ENCODE results near the gene FBXL20. TPM values are rescaled to one million over a fixed set of nuclear protein-coding genes. Genes with fewer than 3 reads are reported as not detected.
"Not testable (repeated sequence)": the region's sequence is repeated elsewhere in the genome, so short reads cannot be mapped to it uniquely, and the experiment has no call there.

Gene FBXL20, protein sequence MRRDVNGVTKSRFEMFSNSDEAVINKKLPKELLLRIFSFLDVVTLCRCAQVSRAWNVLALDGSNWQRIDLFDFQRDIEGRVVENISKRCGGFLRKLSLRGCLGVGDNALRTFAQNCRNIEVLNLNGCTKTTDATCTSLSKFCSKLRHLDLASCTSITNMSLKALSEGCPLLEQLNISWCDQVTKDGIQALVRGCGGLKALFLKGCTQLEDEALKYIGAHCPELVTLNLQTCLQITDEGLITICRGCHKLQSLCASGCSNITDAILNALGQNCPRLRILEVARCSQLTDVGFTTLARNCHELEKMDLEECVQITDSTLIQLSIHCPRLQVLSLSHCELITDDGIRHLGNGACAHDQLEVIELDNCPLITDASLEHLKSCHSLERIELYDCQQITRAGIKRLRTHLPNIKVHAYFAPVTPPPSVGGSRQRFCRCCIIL
- total RNA-seq (10 to 100 TPM; 35.3 to 38.5 TPM), polyA plus RNA-seq (1 to 10 TPM; 1.5 to 4.1 TPM)

DNA sequence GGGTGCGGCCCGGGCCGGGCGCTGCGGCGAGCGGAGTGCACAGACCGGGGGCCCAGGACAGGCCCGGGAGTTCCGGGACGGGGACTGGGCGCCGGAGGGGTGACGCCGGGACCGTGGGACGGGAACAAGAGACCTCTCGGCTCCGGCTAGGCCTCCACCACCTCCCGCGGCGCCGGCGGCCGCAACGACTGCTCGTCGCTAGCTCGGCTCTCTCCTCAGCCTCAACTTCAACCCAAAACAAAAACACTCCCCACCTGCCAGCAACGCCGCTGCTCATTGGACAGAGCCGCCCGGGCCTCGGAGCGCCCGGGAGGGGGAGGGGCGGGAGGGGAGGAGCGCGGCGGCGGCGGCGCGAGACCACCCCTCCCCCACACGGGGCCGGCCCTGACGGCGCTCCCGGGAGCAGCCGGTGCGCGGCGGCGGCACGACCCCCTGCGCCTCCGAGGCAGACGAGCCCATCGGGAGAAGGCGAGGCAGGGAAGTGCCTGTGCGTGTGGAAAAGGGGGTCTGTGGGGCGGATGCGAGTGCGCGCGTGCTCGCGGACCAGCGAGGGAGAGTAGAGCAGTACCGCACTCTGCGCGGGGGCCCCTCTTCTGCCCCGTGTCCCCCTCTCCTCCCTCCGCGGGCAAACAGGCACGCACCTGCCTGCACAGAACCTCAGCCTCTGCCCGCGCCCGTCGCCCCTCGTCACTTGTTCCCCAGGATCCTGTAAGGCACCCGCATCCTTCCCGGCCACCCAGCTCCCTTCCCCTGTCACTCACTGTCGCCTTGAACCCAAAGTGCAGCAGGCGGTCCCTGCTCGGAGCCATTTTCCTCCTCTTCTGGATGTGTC, at the start of gene FBXL20:
Gene FBXL20 (minus strand): TSS at position 215 of the 832 bp plus-strand sequence. CDS start 224 bp downstream, outside the sequence.
- CTCF ChIA-PET (ENCODE audit: partially characterized antibody) = interaction anchor here (1.1 kb wide), 1 partner anchor 195 kb away, joined by 3 read pairs; no protein-coding TSS in a partner anchor
- peaks cover 0 to 2% of the 10 kb centered on the region in 2 donors for H3K27me3 Mint-ChIP-seq

DNA sequence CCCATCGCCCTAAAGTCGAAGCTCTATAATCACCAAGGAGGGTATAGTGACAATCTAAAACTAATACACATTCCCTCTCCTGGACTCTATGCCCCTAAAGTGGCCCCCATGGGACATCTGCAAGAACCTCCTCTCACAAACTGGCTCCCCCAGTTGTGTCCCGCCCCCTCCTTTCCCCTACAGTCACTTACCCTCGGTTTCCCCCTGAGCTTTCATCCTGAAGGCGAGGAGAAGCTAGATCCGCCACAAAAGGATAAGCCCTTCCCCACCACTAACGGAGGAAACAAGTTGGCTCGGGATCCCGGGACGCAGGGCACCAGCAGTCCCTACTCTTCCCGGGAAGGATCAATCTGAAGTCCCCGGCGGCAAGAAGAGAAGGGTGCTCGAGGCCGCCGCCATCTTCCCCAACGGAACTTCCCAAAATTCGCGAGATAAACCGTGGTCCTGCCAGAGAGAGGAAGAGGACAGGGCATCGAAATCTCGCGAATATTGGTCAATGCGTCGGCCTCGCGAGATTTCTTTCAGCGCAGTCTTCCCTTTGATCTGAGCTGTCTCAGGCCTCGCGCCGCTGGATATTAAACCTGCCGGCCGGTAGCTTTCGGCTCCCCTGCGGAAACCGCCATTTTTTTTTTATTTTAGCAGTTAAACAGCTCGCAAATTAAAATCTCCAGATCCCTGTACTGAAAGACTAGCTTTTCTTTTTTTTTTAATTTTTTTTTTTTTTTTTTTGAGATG, 49.6 kb upstream of the FBXL20 start, which contains the start of gene MED1:
Gene MED1 (minus strand): TSS at position 417 of the 735 bp plus-strand sequence. CDS start 201 bp downstream, at position 216.
- ChIA-PET POLR2A (ENCODE audit: partially characterized antibody) (interaction anchor here (0.6 to 3.8 kb wide), 8 partner anchors 11 to 50 kb away, joined by 3 to 167 read pairs (median 5); partner anchors contain the start of genes CDK12 and FBXL20), CTCF (ENCODE audit: partially characterized antibody) (interaction anchor here (0.8 to 1.7 kb wide), 4 partner anchors 11 to 207 kb away, joined by 3 to 14 read pairs (median 4); partner anchors contain the start of gene CDK12)
- peak within 1 kb of the TSS; percentile 97 to 99 (median 99) for H3K27ac Mint-ChIP-seq
- H3K4me3 Mint-ChIP-seq = peak within 1 kb of the TSS; percentile 93 to 97 (median 96)
- peaks cover 29% of the 10 kb centered on the region for H3K4me1 ChIP-seq (ENCODE audit: insufficient read depth, low read length)
- no peaks in the 10 kb centered on the region for H3K9me3 Mint-ChIP-seq
- H3K36me3 Mint-ChIP-seq = peaks cover 5 to 24% of the 10 kb centered on the region in 2 donors
- H3K36me3 ChIP-seq (ENCODE audit: insufficient read depth, low read length) = no peaks in the 10 kb centered on the region
- H3K27ac ChIP-seq (ENCODE audit: low read depth, low read length) = peak within 1 kb of the TSS; percentile 83
- intact Hi-C loops (cut with micrococcal nuclease) = loop anchor here (1.0 kb wide), 2 partner anchors 10 to 49 kb away; partner anchors contain the start of gene CDK12
- no peaks in the 10 kb centered on the region for H3K27me3 ChIP-seq (ENCODE audit: insufficient read depth, low read length)
- peaks cover 12 to 32% (median 22%) of the 10 kb centered on the region in 4 donors for H3K4me1 Mint-ChIP-seq
- no peaks in the 10 kb centered on the region for H3K9me3 ChIP-seq (ENCODE audit: control insufficient read depth in 1 of 2, low read length in 2 of 2)
- peak within 1 kb of the TSS; percentile 94 for H3K4me3 ChIP-seq (ENCODE audit: low read length in 2 of 2)
- peak; percentile 92 to 96 (median 94) for DNase-seq
- no peaks in the 10 kb centered on the region for H3K27me3 Mint-ChIP-seq

More for the DNA sequence above, at the start of gene FBXL20:
- H3K4me3 Mint-ChIP-seq = peak within 1 kb of the TSS; percentile 93 to 99 (median 97)
- Histone ChIP-seq H3K9me3 (ENCODE audit: control insufficient read depth in 1 of 2, low read length in 2 of 2) (no peaks in the 10 kb centered on the region), H3K27ac (ENCODE audit: low read depth, low read length) (peak within 1 kb of the TSS; percentile 85), H3K4me3 (ENCODE audit: low read length in 2 of 2) (peak within 1 kb of the TSS; percentile 87 to 89), H3K4me1 (ENCODE audit: insufficient read depth, low read length) (peaks cover 17% of the 10 kb centered on the region), H3K27me3 (ENCODE audit: insufficient read depth, low read length) (no peaks in the 10 kb centered on the region), H3K36me3 (ENCODE audit: insufficient read depth, low read length) (no peaks in the 10 kb centered on the region)
- H3K27ac Mint-ChIP-seq = peak within 1 kb of the TSS; percentile 97 to 99 (median 98)
- peaks cover 28 to 54% (median 41%) of the 10 kb centered on the region in 4 donors for H3K4me1 Mint-ChIP-seq
- intact Hi-C loops (cut with micrococcal nuclease) = loop anchor here (1.0 kb wide), 2 partner anchors 50 to 60 kb away; partner anchors contain the start of genes CDK12 and MED1
- no peaks in the 10 kb centered on the region for H3K9me3 Mint-ChIP-seq
- DNase-seq = peak; percentile 90 to 95 (median 92)
- peaks cover 0 to 17% of the 10 kb centered on the region in 2 donors for H3K36me3 Mint-ChIP-seq
- POLR2A ChIA-PET (ENCODE audit: partially characterized antibody) = interaction anchor here (0.6 to 4.3 kb wide), 10 partner anchors 8 to 351 kb away, joined by 3 to 52 read pairs (median 4); partner anchors contain the start of genes CDK12, MED1 and RPL19

DNA sequence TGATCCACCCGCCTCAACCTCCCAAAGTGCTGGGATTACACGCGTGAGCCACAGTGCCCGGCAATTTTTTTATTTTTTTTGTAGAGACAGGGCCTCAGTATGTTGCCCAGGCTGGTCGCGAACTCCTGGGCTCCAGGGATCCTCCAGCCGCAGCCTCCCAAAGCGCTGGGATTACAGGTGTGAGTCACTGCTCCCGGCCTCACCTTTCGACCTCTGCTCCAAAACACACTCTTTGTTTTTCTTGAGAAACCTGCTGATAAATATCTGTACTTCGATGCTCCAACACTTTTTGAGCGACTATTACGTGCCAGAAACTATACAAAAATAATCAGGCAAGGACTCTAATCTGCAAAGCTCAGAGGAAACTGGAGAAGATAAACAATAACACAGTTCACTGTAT, 48.6 kb upstream of the FBXL20 start:
- Histone ChIP-seq H3K4me3 (ENCODE audit: low read length in 2 of 2) (peak overlapping the region in 1 of 2 donors; percentile 94), H3K4me1 (ENCODE audit: insufficient read depth, low read length) (peaks cover 29% of the 10 kb centered on the region), H3K9me3 (ENCODE audit: control insufficient read depth in 1 of 2, low read length in 2 of 2) (no peaks in the 10 kb centered on the region), H3K27ac (ENCODE audit: low read depth, low read length) (peak overlapping the region; percentile 83), H3K27me3 (ENCODE audit: insufficient read depth, low read length) (no peaks in the 10 kb centered on the region), H3K36me3 (ENCODE audit: insufficient read depth, low read length) (peaks cover under 1% of the 10 kb centered on the region)
- no peaks in the 10 kb centered on the region for H3K9me3 Mint-ChIP-seq
- intact Hi-C loops (cut with micrococcal nuclease) = no loop called here
- H3K36me3 Mint-ChIP-seq = peaks cover 5 to 26% of the 10 kb centered on the region in 2 donors
- H3K27ac Mint-ChIP-seq = peak overlapping the region in 6 of 7 donors; percentile 64 to 99 (median 98)
- peaks cover 12 to 32% (median 22%) of the 10 kb centered on the region in 4 donors for H3K4me1 Mint-ChIP-seq
- H3K27me3 Mint-ChIP-seq = no peaks in the 10 kb centered on the region
- no peak for DNase-seq
- H3K4me3 Mint-ChIP-seq = peak overlapping the region; percentile 11 to 97 (median 94)
- POLR2A ChIA-PET (ENCODE audit: partially characterized antibody) = interaction anchor here (1.2 to 3.8 kb wide), 3 partner anchors 12 to 31 kb away, joined by 3 to 167 read pairs (median 5); partner anchors contain the start of gene CDK12
- CTCF ChIA-PET (ENCODE audit: partially characterized antibody) = no interaction called here

DNA sequence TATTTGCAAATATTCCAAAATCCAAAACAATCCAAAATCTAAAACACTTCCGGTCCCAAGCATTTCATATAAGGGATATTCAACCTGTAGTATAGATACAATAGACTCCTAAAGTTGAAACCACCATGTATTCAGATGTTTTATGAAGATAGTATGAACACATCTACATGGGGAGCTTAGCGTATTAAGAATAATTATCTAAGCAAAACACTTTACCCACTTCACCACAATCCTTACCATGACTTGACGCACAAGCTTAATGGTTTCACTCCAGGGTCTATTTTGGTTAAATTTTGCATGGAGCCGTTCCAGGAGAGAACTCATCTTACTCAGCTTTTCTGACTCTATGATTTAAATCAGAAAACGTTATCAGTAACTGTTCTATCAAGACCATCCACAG, 46.1 kb upstream of the FBXL20 start:
- Mint-ChIP-seq H3K36me3 (peaks cover 16 to 43% of the 10 kb centered on the region in 2 donors), H3K9me3 (no peaks in the 10 kb centered on the region), H3K4me3 (no peak overlapping the region), H3K27me3 (no peaks in the 10 kb centered on the region), H3K27ac (no peak overlapping the region), H3K4me1 (peaks cover 16 to 38% (median 26%) of the 10 kb centered on the region in 4 donors)
- ChIA-PET POLR2A (ENCODE audit: partially characterized antibody) (interaction anchor here (0.7 kb wide), 1 partner anchor 13 kb away, joined by 4 read pairs; the partner anchor contains the start of gene CDK12), CTCF (ENCODE audit: partially characterized antibody) (no interaction called here)
- H3K27ac ChIP-seq (ENCODE audit: low read depth, low read length) = no peak overlapping the region
- H3K27me3 ChIP-seq (ENCODE audit: insufficient read depth, low read length) = no peaks in the 10 kb centered on the region
- H3K4me3 ChIP-seq (ENCODE audit: low read length in 2 of 2) = no peak overlapping the region
- peaks cover 28% of the 10 kb centered on the region for H3K4me1 ChIP-seq (ENCODE audit: insufficient read depth, low read length)
- H3K9me3 ChIP-seq (ENCODE audit: control insufficient read depth in 1 of 2, low read length in 2 of 2) = no peaks in the 10 kb centered on the region
- intact Hi-C loops (cut with micrococcal nuclease) = no loop called here
- no peak for DNase-seq
- H3K36me3 ChIP-seq (ENCODE audit: insufficient read depth, low read length) = peaks cover 5% of the 10 kb centered on the region

DNA sequence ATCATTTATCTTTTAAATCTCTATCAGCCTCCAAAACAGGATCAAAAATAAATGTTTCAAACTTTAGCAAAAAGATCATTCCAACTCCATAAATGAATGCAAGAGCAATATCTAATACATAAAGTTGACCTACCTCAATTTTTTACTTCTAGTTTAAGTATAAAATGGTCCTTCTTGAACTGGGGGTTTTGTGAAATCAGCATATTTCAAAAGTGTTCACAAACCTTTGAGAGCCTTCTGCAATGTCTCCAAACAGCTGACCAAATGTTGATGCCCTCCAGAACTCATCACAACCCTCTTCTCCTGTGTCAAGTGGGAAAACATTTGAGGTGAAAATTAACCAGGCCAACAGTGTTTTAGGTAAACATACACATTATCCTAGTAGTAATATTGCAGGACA, 41.9 kb upstream of the FBXL20 start:
- no peaks in the 10 kb centered on the region for H3K9me3 ChIP-seq (ENCODE audit: control insufficient read depth in 1 of 2, low read length in 2 of 2)
- H3K4me1 Mint-ChIP-seq = peaks cover 6 to 19% (median 10%) of the 10 kb centered on the region in 4 donors
- H3K36me3 Mint-ChIP-seq = peaks cover 43 to 67% of the 10 kb centered on the region in 2 donors
- no peak for DNase-seq
- POLR2A ChIA-PET (ENCODE audit: partially characterized antibody) = no interaction called here
- H3K9me3 Mint-ChIP-seq = no peaks in the 10 kb centered on the region
- H3K4me3 ChIP-seq (ENCODE audit: low read length in 2 of 2) = no peak overlapping the region
- H3K27ac ChIP-seq (ENCODE audit: low read depth, low read length) = no peak overlapping the region
- no peaks in the 10 kb centered on the region for H3K27me3 ChIP-seq (ENCODE audit: insufficient read depth, low read length)
- H3K27ac Mint-ChIP-seq = no peak overlapping the region
- peaks cover 4% of the 10 kb centered on the region for H3K4me1 ChIP-seq (ENCODE audit: insufficient read depth, low read length)
- H3K4me3 Mint-ChIP-seq = no peak overlapping the region
- H3K27me3 Mint-ChIP-seq = no peaks in the 10 kb centered on the region
- intact Hi-C loops (cut with micrococcal nuclease) = no loop called here
- peaks cover 32% of the 10 kb centered on the region for H3K36me3 ChIP-seq (ENCODE audit: insufficient read depth, low read length)
- CTCF ChIA-PET (ENCODE audit: partially characterized antibody) = no interaction called here

DNA sequence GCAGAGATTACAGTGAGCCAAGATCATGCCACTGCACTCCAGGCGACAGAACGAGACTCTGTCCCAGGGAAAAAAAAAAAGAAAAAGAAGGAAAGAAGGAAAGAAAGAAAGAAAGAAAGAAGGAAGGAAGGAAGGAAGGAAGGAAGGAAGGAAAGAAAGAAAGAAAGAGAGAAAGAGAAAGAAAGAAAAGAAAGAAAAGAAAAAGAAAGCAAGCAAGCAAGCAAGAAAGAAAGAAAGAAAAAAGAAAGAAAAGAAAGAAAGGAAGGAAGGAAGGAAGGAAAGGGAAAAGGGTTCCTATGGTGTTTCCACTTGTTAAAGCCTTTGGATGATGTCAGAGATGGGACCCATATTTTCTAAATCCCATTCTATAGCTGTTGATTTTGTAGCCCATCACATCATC, 38.4 kb upstream of the FBXL20 start:
- Mint-ChIP-seq H3K36me3 (peaks cover 43 to 59% of the 10 kb centered on the region in 2 donors), H3K4me1 (peaks cover 5 to 10% (median 6%) of the 10 kb centered on the region in 4 donors), H3K27ac (peak overlapping the region in 2 of 7 donors; percentile 17 to 46)
- intact Hi-C loops (cut with micrococcal nuclease); POLR2A ChIA-PET (ENCODE audit: partially characterized antibody); H3K4me3 Mint-ChIP-seq; H3K9me3 ChIP-seq (ENCODE audit: control insufficient read depth in 1 of 2, low read length in 2 of 2); DNase-seq; H3K4me3 ChIP-seq (ENCODE audit: low read length in 2 of 2); H3K4me1 ChIP-seq (ENCODE audit: insufficient read depth, low read length); H3K27me3 Mint-ChIP-seq; H3K27ac ChIP-seq (ENCODE audit: low read depth, low read length); H3K27me3 ChIP-seq (ENCODE audit: insufficient read depth, low read length); H3K9me3 Mint-ChIP-seq: not testable (repeated sequence)
- peaks cover 40% of the 10 kb centered on the region for H3K36me3 ChIP-seq (ENCODE audit: insufficient read depth, low read length)
- CTCF ChIA-PET (ENCODE audit: partially characterized antibody) = interaction anchor here (0.6 kb wide), 1 partner anchor 32 kb away, joined by 3 read pairs; no protein-coding TSS in a partner anchor

Data from CD4-positive, alpha-beta memory T cell (primary cell).